Measurements from ENCODE around the gene TAS2R39. TPM values are rescaled to one million over a fixed set of nuclear protein-coding genes. Genes with fewer than 3 reads are reported as not detected.
"Not testable (repeated sequence)": the region's sequence is repeated elsewhere in the genome, so short reads cannot be mapped to it uniquely, and the experiment has no call there.

The TAS2R39 gene
- total RNA-seq: not detected

DNA sequence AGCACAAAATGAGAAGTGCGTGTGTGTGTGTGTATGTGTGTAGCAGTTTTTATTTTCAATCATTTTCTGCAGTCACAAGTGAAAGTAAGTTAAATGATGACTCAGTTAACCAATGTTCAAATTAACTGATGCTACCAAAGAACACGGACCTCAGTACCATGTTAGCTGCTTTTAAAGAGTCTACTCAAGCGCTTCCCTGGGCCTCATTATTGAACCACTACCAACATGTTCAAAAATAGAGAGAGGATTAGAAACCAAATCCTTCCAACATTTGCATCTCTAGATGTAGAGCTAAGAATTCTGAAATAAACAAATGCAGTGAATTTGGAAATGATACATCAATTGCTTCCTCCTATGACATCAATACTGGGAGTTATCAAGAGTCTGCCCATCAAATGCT is at the start of gene TAS2R39:
Gene TAS2R39, plus strand, starts transcription at position 396 of the 400 bp plus-strand sequence. Its CDS starts 0 bp downstream, at position 396.
- DNase-seq: no peak
- peaks cover 0 to 12% (median 0%) of the 10 kb centered on the region in 3 donors for H3K9me3 ChIP-seq

GRCh38 chr7:143147070-143147469 is 36.1 kb upstream of the TAS2R39 start:
- intact Hi-C loops (cut with DNase I): no loop called here
- Histone ChIP-seq H3K36me3 (no peaks in the 10 kb centered on the region), H3K4me3 (no peak overlapping the region), H3K9me3 (no peaks in the 10 kb centered on the region), H3K4me1 (no peaks in the 10 kb centered on the region), H3K27ac (no peak overlapping the region), H3K27me3 (no peaks in the 10 kb centered on the region)
- no peak for DNase-seq
- TF ChIP-seq, protein P1, sequence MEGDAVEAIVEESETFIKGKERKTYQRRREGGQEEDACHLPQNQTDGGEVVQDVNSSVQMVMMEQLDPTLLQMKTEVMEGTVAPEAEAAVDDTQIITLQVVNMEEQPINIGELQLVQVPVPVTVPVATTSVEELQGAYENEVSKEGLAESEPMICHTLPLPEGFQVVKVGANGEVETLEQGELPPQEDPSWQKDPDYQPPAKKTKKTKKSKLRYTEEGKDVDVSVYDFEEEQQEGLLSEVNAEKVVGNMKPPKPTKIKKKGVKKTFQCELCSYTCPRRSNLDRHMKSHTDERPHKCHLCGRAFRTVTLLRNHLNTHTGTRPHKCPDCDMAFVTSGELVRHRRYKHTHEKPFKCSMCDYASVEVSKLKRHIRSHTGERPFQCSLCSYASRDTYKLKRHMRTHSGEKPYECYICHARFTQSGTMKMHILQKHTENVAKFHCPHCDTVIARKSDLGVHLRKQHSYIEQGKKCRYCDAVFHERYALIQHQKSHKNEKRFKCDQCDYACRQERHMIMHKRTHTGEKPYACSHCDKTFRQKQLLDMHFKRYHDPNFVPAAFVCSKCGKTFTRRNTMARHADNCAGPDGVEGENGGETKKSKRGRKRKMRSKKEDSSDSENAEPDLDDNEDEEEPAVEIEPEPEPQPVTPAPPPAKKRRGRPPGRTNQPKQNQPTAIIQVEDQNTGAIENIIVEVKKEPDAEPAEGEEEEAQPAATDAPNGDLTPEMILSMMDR (IDR thresholded peaks at IDR 0.05): no peak
- no peak for TF ChIP-seq POLR2A (IDR thresholded peaks at IDR 0.05)

More for the DNA sequence above, at the start of gene TAS2R39:
- no peaks in the 10 kb centered on the region for H3K36me3 ChIP-seq
- H3K27me3 ChIP-seq: no peaks in the 10 kb centered on the region
- intact Hi-C loops (cut with DNase I): no loop called here
- no peak within 1 kb of the TSS for H3K4me3 ChIP-seq
- no peaks in the 10 kb centered on the region for H3K4me1 ChIP-seq
- WGBS, 2 donors: 61 to 75% methylated on average over 3 of the region's 3 CpGs
- H3K27ac ChIP-seq: no peak within 1 kb of the TSS
- TF ChIP-seq POLR2A (IDR thresholded peaks at IDR 0.05): no peak
- TF ChIP-seq, protein P1 (IDR thresholded peaks at IDR 0.05): no peak

GRCh38 chr7:143148050-143148449 is 35.2 kb upstream of the TAS2R39 start:
- H3K4me1 ChIP-seq: no peaks in the 10 kb centered on the region

GRCh38 chr7:143148651-143149050 is 34.6 kb upstream of the TAS2R39 start:
- intact Hi-C loops (cut with DNase I): no loop called here
- Histone ChIP-seq H3K36me3 (no peaks in the 10 kb centered on the region), H3K9me3 (no peaks in the 10 kb centered on the region), H3K27me3 (no peaks in the 10 kb centered on the region), H3K4me1 (no peaks in the 10 kb centered on the region), H3K27ac (no peak overlapping the region), H3K4me3 (no peak overlapping the region)
- no peak for DNase-seq
- TF ChIP-seq POLR2A (IDR thresholded peaks at IDR 0.05): no peak
- TF ChIP-seq, protein P1 (IDR thresholded peaks at IDR 0.05): no peak

More at GRCh38 chr7:143148050-143148449, 35.2 kb upstream of the TAS2R39 start:
- intact Hi-C loops (cut with DNase I): no loop called here
- Histone ChIP-seq H3K36me3 (no peaks in the 10 kb centered on the region), H3K27ac (no peak overlapping the region), H3K27me3 (no peaks in the 10 kb centered on the region), H3K4me3 (no peak overlapping the region), H3K9me3 (no peaks in the 10 kb centered on the region)
- TF ChIP-seq POLR2A (IDR thresholded peaks at IDR 0.05): no peak
- TF ChIP-seq, protein P1 (IDR thresholded peaks at IDR 0.05): no peak
- DNase-seq: no peak
- 39 to 56% methylated on average over 4 of the region's 4 CpGs for WGBS, 2 donors

DNA sequence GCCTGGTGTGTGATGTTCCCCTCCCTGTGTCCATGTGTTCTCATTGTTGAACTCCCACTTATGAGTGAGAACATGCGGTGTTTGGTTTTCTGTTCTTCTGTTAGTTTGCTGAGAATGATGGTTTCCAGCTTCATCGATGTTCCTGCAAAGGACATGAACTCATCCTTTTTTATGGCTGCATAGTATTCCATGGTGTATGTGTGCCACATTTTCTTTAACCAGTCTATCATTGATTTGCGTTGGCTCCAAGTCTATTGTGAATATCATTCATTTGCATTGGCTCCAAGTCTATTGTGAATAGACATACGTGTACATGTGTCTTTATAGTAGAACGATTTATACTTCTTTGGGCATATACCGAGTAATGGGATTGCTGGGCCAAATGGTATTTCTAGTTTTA is 32.5 kb upstream of the TAS2R39 start:
- DNase-seq; H3K4me3 ChIP-seq; intact Hi-C loops (cut with DNase I); H3K27ac ChIP-seq; H3K9me3 ChIP-seq; H3K36me3 ChIP-seq; H3K4me1 ChIP-seq; H3K27me3 ChIP-seq: not testable (repeated sequence)
- WGBS, 2 donors: 90 to 94% methylated on average over 6 of the region's 6 CpGs

GRCh38 chr7:143158617-143159016 is 24.6 kb upstream of the TAS2R39 start:
- DNase-seq; H3K27ac ChIP-seq; H3K9me3 ChIP-seq; H3K36me3 ChIP-seq; H3K27me3 ChIP-seq; H3K4me1 ChIP-seq; intact Hi-C loops (cut with DNase I); H3K4me3 ChIP-seq: not testable (repeated sequence)
- WGBS, 2 donors: 82 to 84% methylated on average over 3 of the region's 3 CpGs
